HG03575 (cell line): ENCODE data around the gene SPATA4.
A peak's percentile ranks its signal among the peaks of the same experiment; 100 is the strongest.
"Not testable (repeated sequence)": the region's sequence is repeated elsewhere in the genome, so short reads cannot be mapped to it uniquely, and the experiment has no call there.

Source experiments
- ATAC-seq: cut with Tn5 transposase; IDR thresholded peaks from one replicate; pipeline ENCODE4 v1.9.1; 2021; ENCODE audit not compliant: unreplicated experiment, insufficient number of reproducible peaks, low FRiP score; ENCODE audit errors: extremely low read depth

The SPATA4 gene

GRCh38 chr4:176195184-176195978, at the start of gene SPATA4:
Gene SPATA4, minus strand, starts transcription at chr4:176195585. Its CDS starts 23 bp downstream, at chr4:176195562.
- ATAC-seq = peak; percentile 98

- no peak for ATAC-seq
Observed at GRCh38 chr4:176242764-176243347, 47.5 kb upstream of the SPATA4 start.

GRCh38 chr4:176241703-176242102, 46.3 kb upstream of the SPATA4 start:
- ATAC-seq = no peak

- no peak for ATAC-seq
Observed at GRCh38 chr4:176238826-176239225, 43.4 kb upstream of the SPATA4 start.

GRCh38 chr4:176238157-176238610, 42.8 kb upstream of the SPATA4 start:
- ATAC-seq = no peak

GRCh38 chr4:176236946-176237345, 41.6 kb upstream of the SPATA4 start:
- no peak for ATAC-seq

GRCh38 chr4:176230836-176231235, 35.5 kb upstream of the SPATA4 start:
- ATAC-seq = no peak

GRCh38 chr4:176229645-176230044, 34.3 kb upstream of the SPATA4 start:
- no peak for ATAC-seq

GRCh38 chr4:176226736-176227135, 31.4 kb upstream of the SPATA4 start:
- no peak for ATAC-seq

- ATAC-seq = no peak
Observed at GRCh38 chr4:176223561-176223960, 28.2 kb upstream of the SPATA4 start.

GRCh38 chr4:176222149-176222548, 26.8 kb upstream of the SPATA4 start:
- no peak for ATAC-seq

- no peak for ATAC-seq
Observed at GRCh38 chr4:176217510-176217909, 22.1 kb upstream of the SPATA4 start.

- not testable (repeated sequence) for ATAC-seq
Observed at GRCh38 chr4:176212351-176212750, 17.0 kb upstream of the SPATA4 start.

- no peak for ATAC-seq
Observed at GRCh38 chr4:176210579-176211296, 15.4 kb upstream of the SPATA4 start.

GRCh38 chr4:176210101-176210500, 14.7 kb upstream of the SPATA4 start:
- ATAC-seq = no peak

GRCh38 chr4:176209535-176209934, 14.2 kb upstream of the SPATA4 start:
- no peak for ATAC-seq

GRCh38 chr4:176207839-176208238, 12.5 kb upstream of the SPATA4 start:
- ATAC-seq = no peak

GRCh38 chr4:176205299-176205698, 9.9 kb upstream of the SPATA4 start:
- ATAC-seq = no peak

- ATAC-seq = no peak
Observed at GRCh38 chr4:176198316-176198903, 3.0 kb upstream of the SPATA4 start.
